ENCODE results near the gene FAF1.
"Not testable (repeated sequence)": the region's sequence is repeated elsewhere in the genome, so short reads cannot be mapped to it uniquely, and the experiment has no call there.

FAF1 gene

DNA sequence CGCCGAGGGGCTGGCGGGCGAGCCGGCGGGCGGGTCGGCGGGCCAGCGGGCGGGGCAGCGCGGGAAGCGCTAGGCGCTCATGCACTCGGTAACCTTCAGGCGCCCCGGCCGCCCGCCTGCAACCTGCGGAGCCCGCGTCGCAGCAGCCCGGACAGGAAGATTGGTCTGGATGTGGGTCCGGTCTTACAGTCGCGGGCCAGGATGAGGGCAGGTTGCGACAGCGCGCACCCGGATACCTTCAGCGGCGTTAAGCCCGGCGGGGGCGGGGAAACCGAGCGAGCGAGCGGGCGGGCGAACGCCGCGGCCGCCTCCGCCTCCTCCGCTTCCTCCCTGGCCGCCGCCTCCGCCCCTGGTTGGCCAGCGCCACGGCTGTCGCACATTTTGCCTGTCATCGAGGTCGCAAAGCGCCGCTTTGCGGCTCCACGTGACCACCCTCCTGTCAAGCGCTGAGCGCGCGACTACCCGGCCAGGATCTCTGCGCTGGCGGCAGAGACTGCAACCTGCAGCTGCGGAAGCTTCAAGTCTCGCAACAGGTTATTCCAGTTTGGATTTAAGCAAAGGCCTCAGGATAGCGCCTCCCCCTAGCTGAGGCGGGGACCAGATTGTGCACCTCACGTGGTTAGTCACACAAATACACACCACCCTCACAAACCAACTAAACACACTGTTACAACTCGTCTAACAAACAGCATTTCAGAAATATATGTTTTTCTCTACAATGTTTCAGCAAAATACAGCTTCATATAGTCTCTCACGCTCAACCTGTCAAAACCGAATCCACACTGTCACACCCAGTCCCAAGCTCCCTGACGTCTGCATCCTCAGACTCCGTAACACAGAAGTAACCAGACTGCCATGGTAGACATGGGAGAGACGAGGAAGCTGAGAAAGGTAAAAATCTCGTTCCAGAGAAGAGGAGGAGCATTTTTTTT is at the start of gene FAF1:
TSS of gene FAF1 (minus strand) at position 355 of the 932 bp plus-strand sequence. CDS start 456 bp downstream, outside the sequence.
- CTCF ChIA-PET = interaction anchor here (0.5 to 2.1 kb wide), 7 partner anchors 9 to 311 kb away, joined by 3 to 8 read pairs (median 4); no protein-coding TSS in a partner anchor
- TF ChIP-seq, protein P1, sequence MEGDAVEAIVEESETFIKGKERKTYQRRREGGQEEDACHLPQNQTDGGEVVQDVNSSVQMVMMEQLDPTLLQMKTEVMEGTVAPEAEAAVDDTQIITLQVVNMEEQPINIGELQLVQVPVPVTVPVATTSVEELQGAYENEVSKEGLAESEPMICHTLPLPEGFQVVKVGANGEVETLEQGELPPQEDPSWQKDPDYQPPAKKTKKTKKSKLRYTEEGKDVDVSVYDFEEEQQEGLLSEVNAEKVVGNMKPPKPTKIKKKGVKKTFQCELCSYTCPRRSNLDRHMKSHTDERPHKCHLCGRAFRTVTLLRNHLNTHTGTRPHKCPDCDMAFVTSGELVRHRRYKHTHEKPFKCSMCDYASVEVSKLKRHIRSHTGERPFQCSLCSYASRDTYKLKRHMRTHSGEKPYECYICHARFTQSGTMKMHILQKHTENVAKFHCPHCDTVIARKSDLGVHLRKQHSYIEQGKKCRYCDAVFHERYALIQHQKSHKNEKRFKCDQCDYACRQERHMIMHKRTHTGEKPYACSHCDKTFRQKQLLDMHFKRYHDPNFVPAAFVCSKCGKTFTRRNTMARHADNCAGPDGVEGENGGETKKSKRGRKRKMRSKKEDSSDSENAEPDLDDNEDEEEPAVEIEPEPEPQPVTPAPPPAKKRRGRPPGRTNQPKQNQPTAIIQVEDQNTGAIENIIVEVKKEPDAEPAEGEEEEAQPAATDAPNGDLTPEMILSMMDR (conservative IDR thresholded peaks at IDR 0.05; ENCODE audit: low read depth) = no peak
- DNase-seq (ENCODE audit: low spot score) = peak; percentile 95
- peak within 1 kb of the TSS; percentile 99 for H3K27ac ChIP-seq
- POLR2A ChIA-PET (ENCODE audit: low non-redundant PET) = interaction anchor here (0.5 kb wide), 1 partner anchor 11 kb away, joined by 3 read pairs; no protein-coding TSS in a partner anchor

GRCh38 chr1:51009381-51009780 is 49.3 kb upstream of the FAF1 start:
- ChIA-PET POLR2A (ENCODE audit: low non-redundant PET) (no interaction called here), CTCF (no interaction called here)
- H3K27ac ChIP-seq = no peak overlapping the region
- DNase-seq (ENCODE audit: low spot score) = no peak
- TF ChIP-seq, protein P1 (conservative IDR thresholded peaks at IDR 0.05; ENCODE audit: low read depth) = no peak

DNA sequence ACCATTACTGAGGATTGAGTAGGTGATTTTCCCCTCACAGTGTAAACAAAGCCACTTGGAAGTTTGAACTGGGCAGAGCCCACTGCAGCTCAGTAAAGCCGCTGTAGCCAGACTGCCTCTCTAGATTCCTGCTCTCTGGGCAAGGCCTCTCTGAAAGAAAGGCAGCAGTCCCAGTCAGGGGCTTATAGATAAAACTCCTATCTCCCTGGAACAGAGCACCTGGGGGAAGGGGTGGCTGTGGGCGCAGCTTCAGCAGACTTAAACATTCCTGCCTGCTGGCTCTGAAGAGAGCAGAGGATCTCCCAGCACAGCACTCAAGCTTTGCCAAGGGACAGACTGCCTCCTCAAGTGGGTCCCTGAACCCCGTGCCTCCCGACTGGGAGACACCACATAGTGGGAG is 45.5 kb upstream of the FAF1 start:
- POLR2A ChIA-PET (ENCODE audit: low non-redundant PET); CTCF ChIA-PET; DNase-seq (ENCODE audit: low spot score); H3K27ac ChIP-seq: not testable (repeated sequence)

DNA sequence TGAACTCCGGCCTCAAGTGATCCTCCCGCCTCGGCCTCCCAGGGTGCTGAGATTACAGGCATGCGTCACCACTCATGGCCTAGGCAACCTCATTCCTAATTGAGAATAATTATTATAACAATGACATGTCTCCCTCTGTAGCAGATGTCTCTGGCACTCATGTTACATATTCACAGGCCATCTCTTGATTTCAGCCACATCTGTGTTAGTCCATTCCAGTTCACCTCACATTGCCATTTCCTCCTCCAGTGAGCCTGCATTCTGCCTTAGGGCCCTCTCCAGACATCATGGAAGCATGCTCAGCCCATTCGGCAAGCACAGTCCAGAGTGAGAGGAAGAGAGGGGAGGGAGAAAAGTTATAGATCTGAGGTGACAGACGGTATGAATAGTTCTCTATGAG is 42.4 kb upstream of the FAF1 start:
- DNase-seq (ENCODE audit: low spot score) = no peak
- CTCF ChIA-PET = no interaction called here
- TF ChIP-seq, protein P1 (conservative IDR thresholded peaks at IDR 0.05; ENCODE audit: low read depth) = no peak

GRCh38 chr1:51000651-51001050 is 40.6 kb upstream of the FAF1 start:
- TF ChIP-seq, protein P1 (conservative IDR thresholded peaks at IDR 0.05; ENCODE audit: low read depth) = no peak
- H3K27ac ChIP-seq = no peak overlapping the region
- ChIA-PET CTCF (interaction anchor here (0.6 to 1.0 kb wide), 2 partner anchors 226 to 1273 kb away, joined by 3 read pairs; no protein-coding TSS in a partner anchor), POLR2A (ENCODE audit: low non-redundant PET) (no interaction called here)
- DNase-seq (ENCODE audit: low spot score) = no peak

More for the DNA sequence above, 42.4 kb upstream of the FAF1 start:
- no peak overlapping the region for H3K27ac ChIP-seq
- POLR2A ChIA-PET (ENCODE audit: low non-redundant PET) = no interaction called here

DNA sequence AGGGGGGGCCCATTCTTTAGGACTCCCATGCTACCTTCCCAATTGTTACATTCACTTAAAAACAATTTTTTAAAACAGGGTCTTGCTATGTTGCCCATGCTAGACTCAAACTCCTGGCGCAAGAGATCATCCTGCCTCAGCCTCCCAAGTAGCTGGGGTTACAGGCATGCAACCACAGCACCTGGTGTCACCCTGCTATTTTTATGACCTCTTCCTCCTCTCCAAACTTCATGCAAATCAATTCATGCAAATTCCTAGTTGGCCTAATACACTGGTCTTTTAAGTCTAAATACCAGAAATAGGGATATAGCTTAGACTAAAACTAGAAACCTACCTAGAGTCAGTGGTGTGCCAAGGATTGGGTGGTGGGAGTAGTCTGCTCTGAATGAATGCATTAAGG is 40.1 kb upstream of the FAF1 start:
- TF ChIP-seq, protein P1 (conservative IDR thresholded peaks at IDR 0.05; ENCODE audit: low read depth) = no peak
- no peak for DNase-seq (ENCODE audit: low spot score)
- POLR2A ChIA-PET (ENCODE audit: low non-redundant PET) = no interaction called here
- no peak overlapping the region for H3K27ac ChIP-seq
- CTCF ChIA-PET = interaction anchor here (0.6 to 1.0 kb wide), 2 partner anchors 226 to 1272 kb away, joined by 3 read pairs; no protein-coding TSS in a partner anchor

DNA sequence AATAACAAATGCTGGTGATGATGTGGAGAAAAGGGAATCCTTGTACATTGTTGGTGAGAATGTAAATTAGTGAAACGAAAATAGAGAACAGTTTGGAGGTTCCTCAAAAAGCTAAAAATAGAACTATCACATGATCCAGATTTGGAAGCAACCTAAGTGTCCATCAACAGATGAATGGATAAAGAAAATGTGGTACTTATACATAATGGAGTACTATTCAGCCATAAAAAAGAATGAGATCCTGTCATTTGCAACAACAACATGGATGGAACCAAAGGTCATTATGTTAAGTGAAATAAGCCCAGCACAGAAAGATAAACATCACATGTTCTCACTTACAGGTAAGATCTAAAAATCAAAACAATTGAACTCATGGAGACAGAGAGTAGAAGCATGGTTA is 39.3 kb upstream of the FAF1 start:
- DNase-seq (ENCODE audit: low spot score); CTCF ChIA-PET; H3K27ac ChIP-seq; POLR2A ChIA-PET (ENCODE audit: low non-redundant PET): not testable (repeated sequence)

Data from RWPE1 (cell line).